ENCODE results near the gene ZNF831. TPM values are rescaled to one million over a fixed set of nuclear protein-coding genes. Genes with fewer than 3 reads are reported as not detected.

The ZNF831 gene
- total RNA-seq, 2 experiments from 2014 or later, result 10.9 to 11.9 TPM

GRCh38 chr20:59297686-59298085 lies 134.1 kb downstream of the ZNF831 start:
- TF ChIP-seq CTCF (IDR thresholded peaks at IDR 0.05), result no peak
- DNase-seq (no peak), ATAC-seq (no peak)
- Mint-ChIP-seq H3K4me3 (no peak overlapping the region), H3K36me3 (ENCODE audit: low read depth) (no peaks in the 10 kb centered on the region), H3K9me3 (no peaks in the 10 kb centered on the region), H3K4me1 (ENCODE audit: low read depth) (peaks cover 8% of the 10 kb centered on the region), H3K27ac (no peak overlapping the region), H3K27me3 (peaks cover 34% of the 10 kb centered on the region)
- ChIA-PET CTCF (no interaction called here), POLR2A (no interaction called here)
- intact Hi-C loops (cut with micrococcal nuclease), result no loop called here

- intact Hi-C loops (cut with micrococcal nuclease), result no loop called here
- Mint-ChIP-seq H3K4me3 (no peak overlapping the region), H3K4me1 (ENCODE audit: low read depth) (peaks cover 7% of the 10 kb centered on the region), H3K9me3 (no peaks in the 10 kb centered on the region), H3K36me3 (ENCODE audit: low read depth) (no peaks in the 10 kb centered on the region), H3K27me3 (peaks cover 36% of the 10 kb centered on the region), H3K27ac (no peak overlapping the region)
- ATAC-seq, result no peak
- POLR2A ChIA-PET, result no interaction called here
- DNase-seq, result no peak
- CTCF ChIA-PET, result interaction anchor here (1.5 kb wide), 1 partner anchor 8 kb away, joined by 3 read pairs; no protein-coding TSS in a partner anchor
- TF ChIP-seq CTCF (IDR thresholded peaks at IDR 0.05), result no peak
These were observed 136.3 kb downstream of the ZNF831 start for GRCh38 chr20:59299945-59300332.

GRCh38 chr20:59300333-59301081 lies 136.9 kb downstream of the ZNF831 start, which contains the start of gene EDN3:
Gene EDN3, plus strand, starts transcription at chr20:59300611. Its CDS starts 202 bp downstream, at chr20:59300813.
- Mint-ChIP-seq H3K9me3 (no peaks in the 10 kb centered on the region), H3K4me3 (no peak within 1 kb of the TSS), H3K27me3 (peaks cover 36% of the 10 kb centered on the region), H3K27ac (no peak within 1 kb of the TSS), H3K4me1 (ENCODE audit: low read depth) (peaks cover 7% of the 10 kb centered on the region), H3K36me3 (ENCODE audit: low read depth) (no peaks in the 10 kb centered on the region)
- ATAC-seq, result no peak
- intact Hi-C loops (cut with micrococcal nuclease), result no loop called here
- POLR2A ChIA-PET, result no interaction called here
- CTCF ChIA-PET, result interaction anchor here (1.5 kb wide), 1 partner anchor 8 kb away, joined by 3 read pairs; no protein-coding TSS in a partner anchor
- no peak for DNase-seq
- TF ChIP-seq CTCF (IDR thresholded peaks at IDR 0.05), result no peak

GRCh38 chr20:59301343-59302007 lies 137.9 kb downstream of the ZNF831 start:
- no peak overlapping the region for H3K27ac Mint-ChIP-seq
- ChIA-PET CTCF (interaction anchor here (1.5 kb wide), 1 partner anchor 9 kb away, joined by 3 read pairs; no protein-coding TSS in a partner anchor), POLR2A (no interaction called here)
- ATAC-seq, result no peak
- intact Hi-C loops (cut with micrococcal nuclease), result no loop called here
- H3K27me3 Mint-ChIP-seq, result peaks cover 36% of the 10 kb centered on the region
- peaks cover 7% of the 10 kb centered on the region for H3K4me1 Mint-ChIP-seq (ENCODE audit: low read depth)
- no peaks in the 10 kb centered on the region for H3K9me3 Mint-ChIP-seq
- TF ChIP-seq CTCF (IDR thresholded peaks at IDR 0.05), result no peak
- DNase-seq, result no peak
- no peak overlapping the region for H3K4me3 Mint-ChIP-seq
- H3K36me3 Mint-ChIP-seq (ENCODE audit: low read depth), result no peaks in the 10 kb centered on the region
